DND-41 (cell line): Measurements from ENCODE around the gene TRAK1.

Experiments used
- EZH2 ChIP-seq: IDR thresholded peaks from 3 replicates; pipeline ENCODE4 v1.6.1; 2012; ENCODE audit warnings: borderline replicate concordance, low read depth, mild to moderate bottlenecking, moderate library complexity, low read length, inconsistent platforms; ENCODE audit not compliant: severe bottlenecking
- TF ChIP-seq, protein P1 (sequence below): IDR thresholded peaks from 2 replicates; pipeline ENCODE4 v1.5.1; 2012; ENCODE audit warnings: borderline replicate concordance, low read length, moderate library complexity, mild to moderate bottlenecking; ENCODE audit not compliant: poor library complexity, severe bottlenecking; ENCODE audit errors: extremely low read depth

DNA sequence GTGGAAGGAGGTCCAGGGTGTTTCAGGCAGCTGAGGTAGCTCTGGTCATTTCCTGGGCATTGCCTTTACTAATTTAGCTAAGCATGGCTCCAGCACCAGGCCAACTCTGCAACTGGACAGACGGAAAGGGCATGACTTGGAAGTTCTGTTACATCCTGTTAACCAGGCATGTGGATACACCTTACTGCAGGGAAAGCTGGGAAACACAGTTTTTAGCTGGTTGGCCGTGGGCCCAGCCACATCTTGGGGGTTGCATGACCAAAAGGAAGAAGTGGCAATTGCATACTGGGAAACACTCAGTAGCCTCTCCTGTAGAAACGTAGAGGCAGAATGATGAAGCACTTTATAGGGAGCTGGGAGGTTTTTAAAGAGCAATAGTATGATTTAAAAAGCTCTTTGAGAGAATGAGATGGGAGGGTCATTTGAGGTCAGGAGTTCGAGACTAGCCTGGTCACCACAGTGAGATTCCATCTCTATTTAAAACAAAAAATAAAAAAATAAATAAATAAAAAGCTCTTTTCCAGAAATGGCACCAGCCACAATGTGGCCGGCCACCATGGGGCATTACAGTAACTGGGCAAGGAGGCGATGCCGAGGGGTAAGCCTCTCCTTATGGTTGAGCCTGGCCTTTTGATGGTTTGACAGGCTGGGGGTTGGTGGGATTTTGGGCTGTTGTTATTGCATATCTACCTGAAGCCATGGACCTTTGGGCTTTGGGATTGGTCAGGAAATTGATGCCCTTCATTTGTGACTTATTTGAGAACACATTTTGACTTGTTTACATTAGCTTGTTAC, 28.6 kb downstream of the TRAK1 start:
- TF ChIP-seq, protein P1, sequence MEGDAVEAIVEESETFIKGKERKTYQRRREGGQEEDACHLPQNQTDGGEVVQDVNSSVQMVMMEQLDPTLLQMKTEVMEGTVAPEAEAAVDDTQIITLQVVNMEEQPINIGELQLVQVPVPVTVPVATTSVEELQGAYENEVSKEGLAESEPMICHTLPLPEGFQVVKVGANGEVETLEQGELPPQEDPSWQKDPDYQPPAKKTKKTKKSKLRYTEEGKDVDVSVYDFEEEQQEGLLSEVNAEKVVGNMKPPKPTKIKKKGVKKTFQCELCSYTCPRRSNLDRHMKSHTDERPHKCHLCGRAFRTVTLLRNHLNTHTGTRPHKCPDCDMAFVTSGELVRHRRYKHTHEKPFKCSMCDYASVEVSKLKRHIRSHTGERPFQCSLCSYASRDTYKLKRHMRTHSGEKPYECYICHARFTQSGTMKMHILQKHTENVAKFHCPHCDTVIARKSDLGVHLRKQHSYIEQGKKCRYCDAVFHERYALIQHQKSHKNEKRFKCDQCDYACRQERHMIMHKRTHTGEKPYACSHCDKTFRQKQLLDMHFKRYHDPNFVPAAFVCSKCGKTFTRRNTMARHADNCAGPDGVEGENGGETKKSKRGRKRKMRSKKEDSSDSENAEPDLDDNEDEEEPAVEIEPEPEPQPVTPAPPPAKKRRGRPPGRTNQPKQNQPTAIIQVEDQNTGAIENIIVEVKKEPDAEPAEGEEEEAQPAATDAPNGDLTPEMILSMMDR = no peak
- TF ChIP-seq EZH2 = no peak
